GM06990 (cell line): ENCODE data around the gene CDH4.

Source experiments
- DNase-seq: peaks from one replicate; pipeline ENCODE4 v3.0.0-alpha.2; 2011; ENCODE audit not compliant: insufficient read length; ENCODE audit errors: extremely low read depth
- H3K27me3 ChIP-seq: replicated peaks from 2 replicates; pipeline ENCODE4 v1.6.0; 2011; ENCODE audit warnings: low read length; ENCODE audit not compliant: control insufficient read depth, insufficient read depth
- H3K36me3 ChIP-seq: 2 replicates; pipeline ENCODE4 v1.5.1; 2011; ENCODE audit warnings: low read length; ENCODE audit not compliant: control insufficient read depth, insufficient read depth
- H3K4me3 ChIP-seq: replicated peaks from 2 replicates; pipeline ENCODE4 v1.5.1; 2011; ENCODE audit warnings: low read depth, mild to moderate bottlenecking, control low read depth, low read length
- TF ChIP-seq, protein P1 (sequence below): IDR thresholded peaks from 2 replicates; pipeline ENCODE4 v1.5.1; 2011; ENCODE audit warnings: low read length, control low read depth, mild to moderate bottlenecking, inconsistent platforms; ENCODE audit not compliant: insufficient read depth, poor library complexity, severe bottlenecking

CDH4 gene

DNA sequence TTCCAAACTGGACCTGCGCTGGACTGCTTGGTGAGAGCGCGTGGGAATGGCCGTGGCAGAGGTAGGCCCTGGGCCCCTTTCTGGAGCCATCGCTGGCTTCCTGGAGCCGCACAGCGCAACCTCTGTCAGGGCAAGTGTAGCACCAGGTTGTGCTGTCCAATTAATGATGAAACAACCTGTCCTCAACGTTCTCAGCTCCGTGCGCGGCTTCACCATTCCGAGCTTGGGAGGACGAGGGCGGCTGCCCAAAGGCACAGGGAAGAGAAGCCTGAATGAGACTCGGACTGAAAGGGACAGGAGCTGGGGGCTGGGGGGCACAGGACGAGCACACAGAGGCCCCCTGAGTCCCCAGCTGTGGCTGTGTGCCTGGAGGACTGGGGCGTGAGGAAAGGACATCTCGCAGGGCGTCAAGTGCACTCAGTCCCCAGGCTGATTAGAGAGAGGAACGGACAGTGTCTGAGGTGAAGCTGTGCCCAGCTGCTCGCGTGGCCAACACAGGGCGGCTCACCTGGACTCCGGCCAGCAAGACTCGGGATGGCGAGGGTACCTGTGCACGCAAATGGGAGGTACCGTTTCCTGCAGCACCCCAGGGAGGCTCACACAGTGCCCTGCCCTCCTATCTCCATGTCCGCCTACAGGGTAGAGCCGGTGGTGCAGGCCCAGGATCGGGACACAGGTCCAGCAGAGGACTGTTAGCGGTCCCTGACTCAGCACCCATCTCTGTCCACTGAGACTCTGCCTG is 410.3 kb downstream of the CDH4 start:
- H3K4me3 ChIP-seq, result no peak overlapping the region
- no peaks in the 10 kb centered on the region for H3K36me3 ChIP-seq
- no peak for DNase-seq
- H3K27me3 ChIP-seq, result no peaks in the 10 kb centered on the region
- TF ChIP-seq, protein P1, sequence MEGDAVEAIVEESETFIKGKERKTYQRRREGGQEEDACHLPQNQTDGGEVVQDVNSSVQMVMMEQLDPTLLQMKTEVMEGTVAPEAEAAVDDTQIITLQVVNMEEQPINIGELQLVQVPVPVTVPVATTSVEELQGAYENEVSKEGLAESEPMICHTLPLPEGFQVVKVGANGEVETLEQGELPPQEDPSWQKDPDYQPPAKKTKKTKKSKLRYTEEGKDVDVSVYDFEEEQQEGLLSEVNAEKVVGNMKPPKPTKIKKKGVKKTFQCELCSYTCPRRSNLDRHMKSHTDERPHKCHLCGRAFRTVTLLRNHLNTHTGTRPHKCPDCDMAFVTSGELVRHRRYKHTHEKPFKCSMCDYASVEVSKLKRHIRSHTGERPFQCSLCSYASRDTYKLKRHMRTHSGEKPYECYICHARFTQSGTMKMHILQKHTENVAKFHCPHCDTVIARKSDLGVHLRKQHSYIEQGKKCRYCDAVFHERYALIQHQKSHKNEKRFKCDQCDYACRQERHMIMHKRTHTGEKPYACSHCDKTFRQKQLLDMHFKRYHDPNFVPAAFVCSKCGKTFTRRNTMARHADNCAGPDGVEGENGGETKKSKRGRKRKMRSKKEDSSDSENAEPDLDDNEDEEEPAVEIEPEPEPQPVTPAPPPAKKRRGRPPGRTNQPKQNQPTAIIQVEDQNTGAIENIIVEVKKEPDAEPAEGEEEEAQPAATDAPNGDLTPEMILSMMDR, result no peak

DNA sequence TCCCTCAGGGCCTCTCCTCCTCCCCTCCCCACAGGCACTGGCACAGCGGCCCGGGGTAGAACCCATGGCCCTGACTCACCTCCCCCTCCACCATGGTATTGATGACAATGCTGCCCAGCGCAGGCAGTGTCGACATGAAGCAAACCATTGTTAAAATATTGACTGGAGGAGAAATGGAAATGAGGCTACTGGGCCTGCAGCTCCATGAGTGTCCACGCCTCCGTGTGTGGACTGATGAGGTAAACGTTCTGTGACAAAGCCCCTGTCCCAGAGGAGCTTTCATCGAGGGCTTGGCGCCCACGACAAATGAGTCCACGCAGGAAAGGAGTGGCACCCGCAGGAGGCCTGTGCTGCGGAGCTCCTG is 410.9 kb downstream of the CDH4 start:
- DNase-seq, result no peak
- TF ChIP-seq, protein P1, result no peak
- H3K36me3 ChIP-seq, result no peaks in the 10 kb centered on the region
- no peak overlapping the region for H3K4me3 ChIP-seq
- H3K27me3 ChIP-seq, result no peaks in the 10 kb centered on the region

DNA sequence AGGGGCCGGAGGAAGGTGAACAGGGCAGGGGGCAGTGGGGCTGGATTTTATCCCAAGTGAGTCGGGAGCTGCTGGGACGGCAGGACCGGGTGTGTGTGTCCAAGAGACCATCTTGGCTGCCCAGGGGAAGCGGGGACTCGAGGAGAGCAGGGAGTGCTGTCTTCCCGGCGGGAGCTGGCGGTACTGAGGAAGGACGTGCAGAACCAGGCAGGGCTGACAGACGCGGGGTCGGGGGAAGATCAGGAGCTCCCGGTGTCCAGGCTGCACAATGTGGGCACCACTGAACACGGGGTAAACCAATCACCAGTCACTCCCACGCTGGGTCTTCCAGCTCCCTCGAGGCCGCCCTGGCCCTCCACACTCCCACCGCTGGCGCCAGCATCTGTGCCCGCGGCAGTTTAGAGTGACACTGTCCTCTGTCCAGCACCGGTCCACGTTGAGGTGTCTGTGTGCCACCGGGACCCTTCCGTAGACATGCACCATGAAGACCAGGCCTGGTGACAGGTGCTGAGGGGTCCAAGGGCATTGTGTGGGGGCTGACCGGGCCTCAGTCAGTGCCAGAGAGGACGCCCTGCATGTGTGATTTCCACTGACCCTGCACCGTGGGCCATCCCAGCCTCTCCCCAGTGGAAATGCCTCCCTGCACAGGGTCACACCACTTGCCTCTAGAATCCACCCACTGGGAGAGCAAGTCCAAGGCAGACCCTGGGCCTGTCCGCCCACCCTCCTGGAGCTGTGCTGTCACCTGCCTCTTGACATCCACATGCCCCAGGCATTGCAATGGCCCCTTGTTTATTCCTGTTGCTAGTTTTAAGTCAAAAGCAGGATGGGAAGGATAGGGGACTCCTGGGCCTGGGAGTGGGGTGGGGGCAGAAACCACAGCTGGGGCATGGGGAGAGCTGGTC is 411.7 kb downstream of the CDH4 start:
- Histone ChIP-seq H3K27me3 (no peaks in the 10 kb centered on the region), H3K4me3 (no peak overlapping the region), H3K36me3 (no peaks in the 10 kb centered on the region)
- TF ChIP-seq, protein P1, result no peak
- DNase-seq, result no peak

DNA sequence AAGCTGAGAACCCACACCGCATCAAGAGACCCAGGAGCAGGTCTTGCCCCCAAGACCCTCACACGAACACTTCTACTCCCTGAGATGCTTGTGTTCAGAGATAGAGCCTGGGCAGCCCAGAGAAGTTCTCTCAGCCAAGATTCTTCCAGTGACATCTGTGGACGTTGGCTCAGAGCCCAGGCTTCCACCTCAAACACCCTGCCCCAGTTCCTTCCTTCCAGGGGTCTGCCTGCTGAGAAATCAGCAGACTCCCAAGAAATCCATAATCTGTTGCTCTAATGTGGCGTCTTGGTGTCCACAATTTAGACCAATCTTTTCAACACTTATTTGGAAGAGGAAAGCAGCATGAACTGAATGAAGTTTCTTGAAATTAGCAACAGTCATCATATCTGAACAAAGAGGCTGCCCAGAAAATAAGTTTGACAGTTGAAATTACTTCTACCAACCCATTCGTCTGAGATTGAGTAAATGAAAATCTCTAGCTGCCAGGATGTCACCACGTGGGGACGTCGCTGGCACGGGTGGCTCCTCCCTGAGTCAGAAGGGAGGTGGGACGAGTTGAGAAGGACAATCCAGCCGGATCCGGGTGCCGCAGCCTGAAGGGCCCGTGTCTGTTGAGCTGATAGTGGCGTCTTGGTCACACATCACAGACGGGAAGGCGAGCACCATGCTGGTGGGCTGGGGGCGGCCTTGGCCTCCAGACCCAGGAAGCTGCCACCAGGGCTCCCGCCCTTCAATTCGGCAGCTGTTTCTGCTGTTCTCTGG is 412.7 kb downstream of the CDH4 start:
- H3K4me3 ChIP-seq, result no peak overlapping the region
- DNase-seq, result no peak
- H3K27me3 ChIP-seq, result no peaks in the 10 kb centered on the region
- TF ChIP-seq, protein P1, result no peak
- no peaks in the 10 kb centered on the region for H3K36me3 ChIP-seq

DNA sequence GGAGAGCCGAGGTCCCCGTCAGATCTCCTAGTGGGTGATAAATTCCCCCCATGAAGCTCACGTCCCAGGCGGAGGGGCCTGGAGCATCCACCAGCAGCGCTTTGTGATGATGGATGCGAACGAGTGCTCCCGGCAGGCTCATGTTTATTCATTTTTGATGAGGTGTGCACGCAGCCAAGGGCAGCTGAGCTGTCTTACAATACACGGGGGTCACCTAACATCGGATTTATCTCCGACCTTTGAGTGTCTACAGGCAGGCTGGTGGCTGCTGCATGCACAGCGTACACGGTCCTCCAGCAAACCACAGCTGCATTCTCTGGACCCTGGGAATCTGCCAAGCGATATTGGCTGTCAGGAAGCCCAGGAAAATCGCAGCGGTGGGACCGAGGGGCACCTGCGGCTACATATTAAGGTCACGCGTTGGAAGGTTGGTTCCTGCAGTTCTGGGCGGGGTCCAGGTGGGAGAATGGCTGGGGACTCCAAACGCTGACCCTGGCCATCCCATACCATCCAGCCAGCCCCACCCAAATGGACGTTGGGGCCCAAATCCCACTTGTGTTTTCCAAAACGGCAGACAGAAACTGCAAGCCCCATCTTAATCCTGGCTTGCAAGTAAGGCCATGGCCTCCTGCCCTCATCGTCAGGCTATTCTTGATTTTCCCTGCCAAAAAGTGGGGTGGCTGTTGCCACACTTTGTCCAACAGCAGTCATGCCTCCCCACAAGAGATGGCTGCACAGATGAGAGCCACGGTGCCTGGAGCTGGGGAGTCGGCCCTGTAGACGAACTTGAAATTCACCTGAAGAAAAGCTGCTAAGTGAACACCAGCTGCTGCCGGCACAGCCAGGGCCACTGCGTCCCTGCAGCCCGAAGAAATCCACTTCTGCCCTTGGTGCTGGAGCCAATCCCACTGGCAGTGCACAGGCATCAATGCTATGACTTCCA is 413.7 kb downstream of the CDH4 start:
- TF ChIP-seq, protein P1, result no peak
- H3K27me3 ChIP-seq, result no peaks in the 10 kb centered on the region

More for the DNA sequence above, 413.7 kb downstream of the CDH4 start:
- H3K4me3 ChIP-seq, result no peak overlapping the region
- H3K36me3 ChIP-seq, result no peaks in the 10 kb centered on the region
- no peak for DNase-seq
